Stimulated activated CD8-positive, alpha-beta memory T cell treated with anti-CD3 and anti-CD28 coated beads, Interleukin-7, amount 100 ng/mL, for 24 hours (primary cell): Measurements from ENCODE around the gene FES.

Source experiments
- DNase-seq: peaks from one replicate; pipeline ENCODE4 v3.0.0-alpha.2; 2020; ENCODE audit warnings: low read depth

FES gene

DNA sequence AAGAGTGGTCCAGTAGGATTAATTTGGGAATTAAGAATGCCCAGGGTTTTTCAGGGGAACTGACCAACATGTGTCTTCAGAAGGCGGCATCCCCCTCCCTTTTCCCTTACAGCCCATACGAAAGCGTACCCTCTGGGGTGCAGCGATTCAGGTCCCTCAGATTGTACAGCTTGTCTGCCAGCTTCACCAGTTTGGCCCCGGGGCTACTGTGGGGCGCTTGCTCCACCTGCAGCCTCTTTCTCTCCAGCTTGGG lies 47.2 kb downstream of the FES start:
- no peak for DNase-seq

DNA sequence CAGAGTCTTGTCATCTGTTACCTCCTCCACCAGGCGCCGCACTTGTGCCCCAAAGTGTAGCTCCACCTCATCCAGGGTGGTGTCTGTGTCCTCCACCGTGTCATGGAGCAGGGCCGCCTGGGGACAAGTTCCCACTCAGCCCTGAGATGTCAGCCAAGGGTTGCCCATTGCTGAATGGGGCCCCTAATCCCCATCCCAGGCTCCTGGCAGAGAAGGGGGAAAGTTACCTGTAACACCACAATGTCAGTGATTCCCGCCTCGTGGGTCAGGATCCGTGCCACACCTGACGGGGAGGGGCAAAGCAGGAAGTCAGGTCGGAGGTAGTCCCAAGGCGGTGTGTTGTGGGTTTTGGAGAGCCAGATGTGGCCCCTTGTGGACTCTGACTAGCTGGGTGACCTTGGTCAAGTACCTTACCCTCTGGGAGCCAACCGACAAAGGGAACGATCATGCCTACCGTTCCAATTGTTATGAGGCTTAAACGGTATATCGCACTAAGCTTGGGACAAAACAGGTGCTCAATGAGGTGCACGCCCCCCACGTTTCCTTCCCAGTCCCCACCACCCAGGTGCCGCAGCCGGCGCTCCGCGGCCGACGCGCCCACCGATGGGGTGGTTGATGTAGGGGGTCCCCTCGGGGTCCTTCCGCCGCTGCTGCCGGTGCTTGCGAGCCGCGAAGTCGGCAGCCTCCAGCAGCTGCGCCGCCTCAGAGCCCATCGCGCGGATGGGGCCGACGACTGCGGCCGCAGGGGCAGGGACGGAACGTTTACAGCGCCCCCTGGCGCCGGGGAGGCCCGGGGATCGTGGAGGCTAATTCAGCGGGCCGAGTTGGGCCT lies 47.7 kb downstream of the FES start, which contains the start of gene HDDC3:
Gene HDDC3, minus strand, starts transcription at position 722 of the 832 bp plus-strand sequence. Its CDS starts 9 bp downstream, at position 713.
- DNase-seq, result peak; percentile 88

DNA sequence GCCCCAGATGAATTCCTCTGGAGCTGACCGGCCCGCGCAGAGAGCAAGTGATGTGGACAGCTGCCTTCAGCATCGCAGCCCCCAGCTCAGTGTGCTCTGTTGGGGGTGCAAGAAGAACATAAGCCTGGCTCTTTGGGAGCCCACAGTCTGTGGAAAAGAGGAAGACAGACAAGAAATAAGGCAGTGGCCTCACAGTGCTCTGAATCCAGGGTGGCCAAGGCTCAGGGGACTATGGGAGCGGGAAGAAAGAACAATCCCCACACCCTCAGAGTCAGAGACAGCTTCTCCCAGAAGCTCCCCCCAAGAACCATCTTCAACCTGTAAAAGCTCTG lies 48.3 kb downstream of the FES start:
- no peak for DNase-seq

DNA sequence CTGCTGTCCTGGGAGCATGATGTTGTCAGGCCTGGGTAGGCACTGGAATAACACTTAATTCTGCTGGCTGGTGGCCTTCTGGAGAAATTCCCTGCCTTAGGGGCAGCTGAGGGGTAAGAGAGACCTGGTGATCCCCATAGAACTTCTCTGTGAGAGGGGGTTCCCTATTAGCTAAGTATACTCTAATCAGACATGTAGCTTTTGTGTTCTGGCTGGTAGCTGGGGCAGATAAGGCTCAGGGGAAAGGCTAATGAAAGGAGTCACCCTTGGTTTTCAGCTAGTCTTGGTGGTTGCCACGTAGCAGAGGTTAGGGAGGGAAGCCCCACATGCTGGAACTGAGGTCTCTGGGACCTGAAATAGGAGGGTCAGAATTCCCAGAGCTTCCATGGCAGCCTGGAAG lies 49.0 kb downstream of the FES start:
- DNase-seq, result no peak

DNA sequence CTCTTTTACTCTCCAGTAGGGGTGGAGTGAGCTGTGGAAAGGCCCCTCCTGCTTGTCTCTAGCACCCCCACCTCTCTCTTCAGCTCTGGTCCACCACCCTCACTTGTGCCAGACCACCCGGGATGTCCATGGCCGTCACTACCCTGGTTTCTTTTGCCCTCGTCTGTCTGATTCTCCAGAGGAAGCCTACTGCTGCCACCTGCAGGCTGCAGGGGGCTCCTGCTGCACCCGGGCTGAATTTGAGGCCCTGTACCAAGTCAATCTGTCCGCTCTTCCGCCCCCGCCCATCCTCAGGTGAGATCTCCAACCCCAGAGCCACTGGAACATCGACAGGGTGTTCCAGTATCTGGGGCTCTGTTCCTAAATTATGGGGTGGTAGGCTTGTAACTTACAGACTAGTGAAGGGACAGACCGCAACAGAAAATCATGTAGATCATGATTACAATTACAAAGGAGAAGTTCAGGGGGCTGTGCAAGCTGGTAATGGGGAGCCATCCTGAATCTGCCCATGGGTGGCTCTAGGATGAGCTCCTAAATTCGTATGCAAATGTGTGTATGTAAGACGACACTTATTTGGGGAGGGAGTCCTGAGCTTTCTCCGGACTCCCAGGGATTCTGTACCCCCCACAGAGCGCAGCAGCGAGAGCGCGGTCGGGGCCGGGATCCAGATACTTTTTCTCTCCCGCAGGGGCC lies 50.1 kb downstream of the FES start:
- DNase-seq, result peak; percentile 74

DNA sequence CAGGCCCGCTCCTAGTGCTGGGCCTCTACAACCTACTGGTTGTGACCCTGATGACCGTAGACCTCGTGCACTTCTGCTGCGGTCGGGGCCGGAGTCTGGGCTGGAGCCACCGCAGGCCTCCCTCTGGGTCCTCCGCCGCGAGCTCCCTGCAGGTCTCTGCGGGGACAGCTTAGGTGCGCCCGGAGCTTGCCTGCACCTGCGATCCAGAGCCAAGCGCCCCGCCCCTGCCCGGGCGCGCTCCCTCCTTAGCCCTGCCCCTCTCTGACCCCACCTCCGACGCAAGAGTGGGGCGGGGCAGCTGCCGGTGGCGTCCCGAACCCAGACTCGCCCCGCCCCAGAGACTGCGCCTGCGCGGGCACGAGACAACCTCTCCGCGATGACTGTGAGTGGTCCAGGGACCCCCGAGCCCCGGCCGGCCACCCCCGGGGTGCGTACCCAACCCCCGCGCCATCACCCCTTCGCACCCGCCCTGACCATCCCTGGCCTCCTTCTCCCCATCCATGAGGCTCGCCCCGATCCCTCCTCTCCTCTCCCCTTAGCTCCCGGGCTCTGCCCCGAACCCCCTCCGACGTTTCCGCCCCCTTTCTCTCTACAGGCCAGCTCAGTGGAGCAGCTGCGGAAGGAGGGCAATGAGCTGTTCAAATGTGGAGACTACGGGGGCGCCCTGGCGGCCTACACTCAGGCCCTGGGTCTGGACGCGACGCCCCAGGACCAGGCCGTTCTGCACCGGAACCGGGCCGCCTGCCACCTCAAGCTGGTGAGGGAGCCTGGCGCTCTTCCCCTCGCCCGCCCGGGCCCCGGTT lies 50.8 kb downstream of the FES start, which contains the start of gene UNC45A:
Gene UNC45A, plus strand, starts transcription at position 337 of the 803 bp plus-strand sequence. Its CDS starts 40 bp downstream, at position 377.
- peak; percentile 91 for DNase-seq

DNA sequence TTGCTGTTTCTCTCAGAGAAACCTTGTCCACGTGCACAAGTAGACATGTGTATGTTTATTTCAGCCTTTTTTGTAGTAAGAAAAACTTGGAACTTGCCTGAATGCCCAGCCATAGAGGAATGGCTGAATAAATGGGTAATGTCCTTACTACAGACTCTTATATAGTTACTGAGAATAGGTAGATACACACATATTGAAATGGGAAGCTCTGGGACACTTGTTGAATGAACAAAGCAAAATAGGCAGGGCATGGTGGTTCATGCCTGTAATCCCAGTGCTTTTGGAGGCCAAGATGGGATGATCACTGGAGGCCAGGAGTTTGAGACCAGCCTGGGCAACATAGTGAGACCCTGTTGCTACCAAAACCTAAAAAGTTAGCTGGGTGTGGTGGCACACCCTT lies 52.5 kb downstream of the FES start:
- DNase-seq, result no peak

DNA sequence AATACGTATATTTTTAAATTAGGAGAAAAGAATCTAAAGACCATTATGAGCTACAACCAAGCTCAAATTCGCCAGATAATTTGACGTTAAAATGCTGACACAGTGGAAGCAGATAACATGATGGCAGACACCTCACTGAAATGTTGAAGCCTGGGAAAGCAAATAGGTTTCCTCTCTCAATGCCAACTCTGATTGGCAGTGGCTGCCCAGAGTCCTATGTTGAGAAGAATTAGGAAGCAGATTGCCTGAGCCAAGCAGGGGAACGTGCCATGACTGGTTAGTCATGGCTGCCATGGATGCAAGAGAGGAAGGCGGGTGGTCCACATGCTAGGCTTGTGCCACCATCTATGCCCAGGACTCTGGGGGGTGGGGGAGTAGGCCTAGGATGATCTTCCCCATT lies 54.0 kb downstream of the FES start:
- DNase-seq, result no peak

DNA sequence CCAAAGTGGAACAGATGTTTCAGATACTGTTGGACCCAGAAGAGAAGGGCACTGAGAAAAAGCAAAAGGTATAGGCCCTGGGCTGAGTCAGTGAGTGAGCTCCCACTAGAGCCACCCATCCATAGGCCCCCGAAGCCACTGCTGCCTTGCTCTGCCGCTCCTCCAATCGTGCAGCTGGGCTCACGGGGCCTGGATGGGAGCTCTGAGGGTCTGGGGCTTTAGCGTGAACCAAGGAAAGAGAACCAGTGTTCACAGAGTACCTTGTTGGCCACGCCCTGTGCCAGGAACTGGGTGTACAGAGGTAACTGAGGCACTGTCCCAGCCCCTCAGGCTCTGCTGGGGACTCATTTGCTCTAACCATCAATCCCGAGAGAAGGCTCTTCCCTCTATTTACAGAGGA lies 55.5 kb downstream of the FES start:
- DNase-seq, result no peak

DNA sequence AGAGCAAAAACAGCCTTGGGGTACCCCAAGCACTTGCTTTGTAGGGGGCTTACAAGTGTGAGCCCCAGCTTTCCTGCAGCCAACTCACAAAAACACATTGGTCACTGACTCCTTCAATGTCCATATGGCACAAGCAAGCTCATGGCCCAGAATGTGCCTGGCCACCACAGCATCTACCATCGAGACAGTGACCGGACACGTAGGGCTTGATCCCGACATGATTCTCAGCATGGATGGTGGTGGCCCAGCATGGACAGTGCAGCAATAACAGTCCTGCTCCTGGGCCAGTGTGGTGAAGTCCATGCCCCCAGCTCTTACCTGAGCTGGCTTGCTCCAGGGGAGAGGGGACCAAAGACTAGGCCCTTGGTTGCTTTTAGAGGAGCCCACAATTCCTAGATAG lies 56.7 kb downstream of the FES start:
- no peak for DNase-seq

DNA sequence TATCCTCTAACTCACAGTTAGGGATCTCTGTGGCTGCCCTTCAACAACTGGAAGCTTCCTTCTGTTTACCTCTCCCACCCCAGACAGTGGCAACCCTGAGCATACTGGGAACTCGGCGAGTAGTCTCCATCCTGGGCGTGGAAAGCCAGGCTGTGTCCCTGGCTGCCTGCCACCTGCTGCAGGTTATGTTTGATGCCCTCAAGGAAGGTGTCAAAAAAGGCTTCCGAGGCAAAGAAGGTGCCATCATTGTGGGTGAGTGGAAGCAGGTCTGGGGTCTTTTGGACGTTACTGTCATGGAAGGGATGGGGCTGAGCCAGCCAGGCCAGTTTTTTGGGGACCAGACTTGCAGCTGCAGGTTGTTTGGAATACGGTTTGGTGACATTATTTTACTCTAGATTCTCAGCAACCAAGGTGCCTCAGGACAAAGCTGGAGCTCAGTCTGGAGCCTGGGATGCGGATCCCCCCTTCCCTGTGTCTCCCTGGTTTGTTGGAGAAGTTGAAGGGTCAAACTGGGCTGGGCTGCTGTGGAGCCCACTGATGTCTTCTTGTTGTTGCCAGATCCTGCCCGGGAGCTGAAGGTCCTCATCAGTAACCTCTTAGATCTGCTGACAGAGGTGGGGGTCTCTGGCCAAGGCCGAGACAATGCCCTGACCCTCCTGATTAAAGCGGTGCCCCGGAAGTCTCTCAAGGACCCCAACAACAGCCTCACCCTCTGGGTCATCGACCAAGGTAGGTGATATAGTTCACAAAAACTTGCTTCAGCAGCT lies 58.2 kb downstream of the FES start:
- DNase-seq, result no peak

DNA sequence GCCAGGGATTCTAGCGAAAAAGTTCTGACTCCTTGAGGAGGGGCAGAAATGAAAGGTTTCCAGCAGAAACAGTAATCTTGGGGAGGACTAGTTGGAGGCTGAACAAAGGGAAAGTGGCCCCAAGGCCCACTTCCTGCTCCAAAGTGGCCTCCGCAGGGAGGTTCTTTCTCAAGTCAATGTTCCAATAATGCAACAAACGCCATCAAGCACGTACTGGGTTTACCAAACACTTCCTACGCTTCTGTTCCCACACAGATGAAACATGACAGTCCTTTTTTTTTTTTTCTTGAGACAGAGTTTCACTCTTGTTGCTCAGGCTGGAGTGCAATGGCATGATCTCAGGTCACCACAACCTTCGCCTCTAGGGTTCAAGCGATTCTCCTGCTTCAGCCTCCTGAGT lies 60.8 kb downstream of the FES start:
- no peak for DNase-seq
